Skeletal muscle cell (primary cell): ENCODE results near the gene ADCK2.
"Not testable (repeated sequence)": the region's sequence is repeated elsewhere in the genome, so short reads cannot be mapped to it uniquely, and the experiment has no call there.

ENCODE experiments used
- DNase-seq: peaks from one replicate; pipeline ENCODE4 v3.0.0-alpha.2; 2010; ENCODE audit warnings: low read depth
- H3K4me3 ChIP-seq: 2 replicates; pipeline ENCODE4 v1.5.1; 2011; ENCODE audit warnings: low read depth, mild to moderate bottlenecking, control low read depth, low read length, moderate library complexity

The ADCK2 gene

GRCh38 chr7:140672382-140673062, at the start of gene ADCK2:
TSS of gene ADCK2 (plus strand) at chr7:140672945. CDS start at chr7:140673331, 386 bp downstream.
- no peak for DNase-seq
- H3K4me3 ChIP-seq = peak within 1 kb of the TSS; percentile 77

- peak; percentile 54 for DNase-seq
- no peak overlapping the region for H3K4me3 ChIP-seq
Measured at GRCh38 chr7:140623980-140624379, 48.8 kb upstream of the ADCK2 start.

- no peak overlapping the region for H3K4me3 ChIP-seq
- DNase-seq = no peak
Measured at GRCh38 chr7:140624392-140625191, 48.2 kb upstream of the ADCK2 start.

- H3K4me3 ChIP-seq, DNase-seq: not testable (repeated sequence)
Measured at GRCh38 chr7:140625192-140625558, 47.6 kb upstream of the ADCK2 start.

GRCh38 chr7:140625908-140626868, 46.6 kb upstream of the ADCK2 start:
- H3K4me3 ChIP-seq = no peak overlapping the region
- peak; percentile 96 for DNase-seq

- no peak for DNase-seq
- no peak overlapping the region for H3K4me3 ChIP-seq
Measured at GRCh38 chr7:140631021-140631420, 41.7 kb upstream of the ADCK2 start.

- no peak for DNase-seq
- no peak overlapping the region for H3K4me3 ChIP-seq
Measured at GRCh38 chr7:140631602-140632001, 41.1 kb upstream of the ADCK2 start.

- no peak for DNase-seq
- H3K4me3 ChIP-seq = no peak overlapping the region
Measured at GRCh38 chr7:140635345-140635744, 37.4 kb upstream of the ADCK2 start.

GRCh38 chr7:140635816-140636215, 36.9 kb upstream of the ADCK2 start:
- H3K4me3 ChIP-seq = no peak overlapping the region
- no peak for DNase-seq

GRCh38 chr7:140637400-140637799, 35.3 kb upstream of the ADCK2 start:
- DNase-seq = no peak
- no peak overlapping the region for H3K4me3 ChIP-seq

GRCh38 chr7:140638173-140638791, 34.5 kb upstream of the ADCK2 start:
- DNase-seq = no peak
- no peak overlapping the region for H3K4me3 ChIP-seq

GRCh38 chr7:140639366-140640053, 33.2 kb upstream of the ADCK2 start:
- H3K4me3 ChIP-seq = peak overlapping the region; percentile 58
- no peak for DNase-seq

- H3K4me3 ChIP-seq = peak overlapping the region; percentile 58
- no peak for DNase-seq
Measured at GRCh38 chr7:140640060-140640637, 32.6 kb upstream of the ADCK2 start.

- DNase-seq = no peak
- peak within 1 kb of the TSS; percentile 58 for H3K4me3 ChIP-seq
Measured at GRCh38 chr7:140640727-140641523, 31.8 kb upstream of the ADCK2 start, which contains the start of gene DENND2A. TSS of gene DENND2A (minus strand) at chr7:140640813. CDS start at chr7:140602397, 38,416 bp downstream.

- H3K4me3 ChIP-seq = no peak overlapping the region
- DNase-seq = no peak
Measured at GRCh38 chr7:140641524-140642195, 31.1 kb upstream of the ADCK2 start.

GRCh38 chr7:140643416-140643815, 29.3 kb upstream of the ADCK2 start:
- no peak overlapping the region for H3K4me3 ChIP-seq
- no peak for DNase-seq

- H3K4me3 ChIP-seq, DNase-seq: not testable (repeated sequence)
Measured at GRCh38 chr7:140644761-140645160, 28.0 kb upstream of the ADCK2 start.
